HT-29 (cell line): Measurements from ENCODE around the gene MAJIN. TPM values are rescaled to one million over a fixed set of nuclear protein-coding genes. Genes with fewer than 3 reads are reported as not detected.

ENCODE experiments used
- DNase-seq: peaks from one replicate; pipeline ENCODE4 v3.0.0-alpha.2; 2015; ENCODE audit warnings: low spot score
- small RNA-seq: library from RNA; depleted of rRNA; stranded (forward); fragments of <200 nt; gene quantifications from one replicate; pipeline ENCODE3, GENCODE V24; 2014
- total RNA-seq: library from RNA; depleted of rRNA; stranded (reverse); fragments of >200 nt; shearing (Covaris generic); gene quantifications from 2 replicates; pipeline ENCODE4 v1.2.3, GENCODE V29; 2014; rRNA removed

MAJIN gene
- total RNA-seq, 1 experiment from 2014 or later: not detected

GRCh38 chr11:64893194-64894069 lies 78.5 kb downstream of the MAJIN start:
- peak; percentile 91 for DNase-seq

GRCh38 chr11:64892838-64893193 lies 79.1 kb downstream of the MAJIN start:
- no peak for DNase-seq

- DNase-seq: peak; percentile 53
Measured at GRCh38 chr11:64892411-64892831, 79.5 kb downstream of the MAJIN start.

- DNase-seq: no peak
Measured at GRCh38 chr11:64891880-64892279, 80.0 kb downstream of the MAJIN start.

GRCh38 chr11:64891215-64891848 lies 80.6 kb downstream of the MAJIN start:
- DNase-seq: peak; percentile 93

GRCh38 chr11:64890522-64890939 lies 81.4 kb downstream of the MAJIN start:
- DNase-seq: peak; percentile 33

GRCh38 chr11:64888729-64889511 lies 83.0 kb downstream of the MAJIN start:
- DNase-seq: peak; percentile 86

GRCh38 chr11:64888406-64888728 lies 83.5 kb downstream of the MAJIN start:
- DNase-seq: no peak

Small RNAs within 50 kb of the gene (small RNA-seq; reads per million reads assigned to genes)
- gene MIR6749: not detected
- gene MIR6750: not detected
- not detected for gene MIR6879

Other genes with a start within 250 kb of the MAJIN start
- gene NRXN2, start 248.9 kb downstream of the MAJIN start, total RNA-seq: not detected in 2 replicates
- gene RASGRP2, start 228.0 kb downstream of the MAJIN start, total RNA-seq: not detected in 2 replicates
- 0.16 and 0.23 TPM in 2 replicates for gene PYGM, start 212.1 kb downstream of the MAJIN start, total RNA-seq
- gene SF1, start 193.6 kb downstream of the MAJIN start, total RNA-seq: 193 and 251 TPM in 2 replicates
- 44.4 and 57.0 TPM in 2 replicates for gene MAP4K2, start 168.9 kb downstream of the MAJIN start, total RNA-seq
- 35.1 and 38.0 TPM in 2 replicates for gene MEN1, start 161.6 kb downstream of the MAJIN start, total RNA-seq
- 22.7 and 24.7 TPM in 2 replicates for gene CDC42BPG, start 127.5 kb downstream of the MAJIN start, total RNA-seq
- 118 and 123 TPM in 2 replicates for gene EHD1, start 93.5 kb downstream of the MAJIN start, total RNA-seq
- 47.1 and 50.5 TPM in 2 replicates for gene ATG2A, start 54.9 kb downstream of the MAJIN start, total RNA-seq
- gene PPP2R5B, start 47.4 kb downstream of the MAJIN start, total RNA-seq: 7.9 and 8.9 TPM in 2 replicates
- gene GPHA2, start 36.2 kb downstream of the MAJIN start, total RNA-seq: not detected in 2 replicates
- 1.6 and 2.5 TPM in 2 replicates for gene BATF2, start 24.9 kb upstream of the MAJIN start, total RNA-seq
- 103 and 104 TPM in 2 replicates for gene ARL2, start 42.1 kb upstream of the MAJIN start, total RNA-seq
- gene SNX15, start 55.3 kb upstream of the MAJIN start, total RNA-seq: 26.5 and 36.1 TPM in 2 replicates
- 52.4 and 52.5 TPM in 2 replicates for gene SAC3D1, start 69.1 kb upstream of the MAJIN start, total RNA-seq
- 0.08 and 1.9 TPM in 2 replicates for gene NAALADL1, start 86.4 kb upstream of the MAJIN start, total RNA-seq
- gene CDCA5, start 111.9 kb upstream of the MAJIN start, total RNA-seq: 66.1 and 72.1 TPM in 2 replicates
- 124 and 128 TPM in 2 replicates for gene ZFPL1, start 112.1 kb upstream of the MAJIN start, total RNA-seq
- gene VPS51, start 124.1 kb upstream of the MAJIN start, total RNA-seq: 549 and 628 TPM in 2 replicates
- 84.4 and 113 TPM in 2 replicates for gene TM7SF2, start 139.8 kb upstream of the MAJIN start, total RNA-seq
- gene ZNHIT2, start 145.6 kb upstream of the MAJIN start, total RNA-seq: 104 and 115 TPM in 2 replicates
- gene FAU, start 150.0 kb upstream of the MAJIN start, total RNA-seq: 835 and 863 TPM in 2 replicates
- 153 and 200 TPM in 2 replicates for gene MRPL49, start 150.2 kb upstream of the MAJIN start, total RNA-seq
- gene SYVN1, start 162.4 kb upstream of the MAJIN start, total RNA-seq: 21.7 and 32.1 TPM in 2 replicates
- gene SPDYC, start 198.1 kb upstream of the MAJIN start, total RNA-seq: not detected in 2 replicates
- gene CAPN1, start 209.8 kb upstream of the MAJIN start, total RNA-seq: 594 and 654 TPM in 2 replicates